Liver (tissue), 9 donors: ENCODE results near the gene MFSD1. TPM values are rescaled to one million over a fixed set of nuclear protein-coding genes. Genes with fewer than 3 reads are reported as not detected.

ENCODE experiments used
- DNase-seq: peaks from one replicate; pipeline ENCODE4 v3.0.0-alpha.2; 2017; ENCODE audit warnings: low spot score
- H3K27ac ChIP-seq, 2 donors: one replicate each; pipeline ENCODE4 v1.7.0; 2013; ENCODE audit warnings: inconsistent platforms in 2 of 2, low read length in 2 of 2, control low read depth in 1 of 2, low read depth in 1 of 2, mild to moderate bottlenecking in 1 of 2
- H3K27me3 ChIP-seq, 4 donors: one replicate each; pipeline versions ENCODE4 v1.6.1 to v1.7.0; 2013; ENCODE audit warnings: low read length in 3 of 4, inconsistent platforms in 1 of 4, mild to moderate bottlenecking in 1 of 4, moderate library complexity in 1 of 4; ENCODE audit not compliant: control insufficient read depth in 4 of 4, insufficient read depth in 4 of 4
- H3K36me3 ChIP-seq, 4 donors: one replicate each; pipeline versions ENCODE4 v1.6.1 to v1.7.0; 2013; ENCODE audit warnings: low read length in 3 of 4, mild to moderate bottlenecking in 3 of 4, low read depth in 1 of 4, moderate library complexity in 1 of 4; ENCODE audit not compliant: control insufficient read depth in 4 of 4, insufficient read depth in 3 of 4
- H3K4me1 ChIP-seq, 4 donors: one replicate each; pipeline versions ENCODE4 v1.6.1 to v1.7.0; 2013; ENCODE audit warnings: low read length in 3 of 4, mild to moderate bottlenecking in 3 of 4, moderate library complexity in 1 of 4; ENCODE audit not compliant: control insufficient read depth in 4 of 4, insufficient read depth in 4 of 4
- H3K4me3 ChIP-seq, 3 donors: one replicate each; pipeline versions ENCODE4 v1.6.1 to v1.7.0; 2013; ENCODE audit warnings: low read length in 3 of 3, control low read depth in 1 of 3, low read depth in 1 of 3, mild to moderate bottlenecking in 1 of 3
- H3K9ac ChIP-seq, 2 donors: one replicate each; pipeline ENCODE4 v1.7.0; 2013; ENCODE audit warnings: low read length in 2 of 2, mild to moderate bottlenecking in 2 of 2, moderate library complexity in 2 of 2, control low read depth in 1 of 2, low read depth in 1 of 2
- H3K9me3 ChIP-seq, 4 donors: one replicate each; pipeline versions ENCODE4 v1.6.1 to v1.7.0; 2013; ENCODE audit warnings: low read length in 3 of 4; ENCODE audit not compliant: control insufficient read depth in 4 of 4
- FOXA1 ChIP-seq: IDR thresholded peaks from 2 replicates; pipeline ENCODE4 v1.6.1; 2016; ENCODE audit warnings: antibody characterized with exemption
- FOXA2 ChIP-seq: IDR thresholded peaks from 2 replicates; pipeline ENCODE4 v1.6.1; 2016; ENCODE audit warnings: antibody characterized with exemption
- GABPA ChIP-seq, 2 donors: IDR thresholded peaks in 1 of 2; conservative IDR thresholded peaks in 1 of 2; 2 replicates each; pipeline ENCODE4 v1.6.1; 2016; ENCODE audit warnings: antibody characterized with exemption in 2 of 2, mild to moderate bottlenecking in 1 of 2, moderate library complexity in 1 of 2
- JUND ChIP-seq, 2 donors: IDR thresholded peaks; 2 replicates each; pipeline ENCODE4 v1.6.1; 2016; ENCODE audit warnings: antibody characterized with exemption in 2 of 2
- MAX ChIP-seq: IDR thresholded peaks from 2 replicates; pipeline ENCODE4 v1.6.1; 2016; ENCODE audit warnings: antibody characterized with exemption
- NR2F2 ChIP-seq: IDR thresholded peaks from 2 replicates; pipeline ENCODE4 v1.6.1; 2016; ENCODE audit warnings: antibody characterized with exemption
- SP1 ChIP-seq: IDR thresholded peaks from 2 replicates; pipeline ENCODE4 v1.6.1; 2018; ENCODE audit warnings: antibody characterized with exemption, mild to moderate bottlenecking
- YY1 ChIP-seq: IDR thresholded peaks from 2 replicates; pipeline ENCODE4 v1.6.1; 2016; ENCODE audit warnings: antibody characterized with exemption, mild to moderate bottlenecking
- WGBS: extraction: QIAGEN DNeasy Blood & Tissue Kit; methylation state at CpG from one replicate; pipeline ENCODE4 v1.1.7; 2013; 5-methylcytosine and 5-hydroxymethylcytosine counted together
- polyA plus RNA-seq, 2 donors: library from polyadenylated mRNA; stranded (reverse) in 1 of 2; unstranded in 1 of 2; fragments of 200-250 nt in 1 of 2; fragments of >200 nt in 1 of 2; fragmentation: Nextera tagmentation in 1 of 2; extraction: Ambion mirVana in 1 of 2; gene quantifications; one replicate each; pipeline versions ENCODE4 v1.2.1 to v1.2.3, GENCODE V29; 2013 to 2015
- total RNA-seq, 2 donors: library from RNA; depleted of rRNA; stranded (reverse); fragments of >200 nt; gene quantifications; one replicate each; pipeline ENCODE4 v1.2.3, GENCODE V29; 2014
- TF ChIP-seq, protein P1 (sequence below): IDR thresholded peaks from 2 replicates; pipeline ENCODE4 v1.6.1; 2016; ENCODE audit warnings: antibody characterized with exemption, mild to moderate bottlenecking
- TF ChIP-seq, protein P2 (sequence below): IDR thresholded peaks from 2 replicates; pipeline ENCODE4 v1.6.1; 2016; ENCODE audit warnings: antibody characterized with exemption
- donor health status: healthy.
- donor health status: healthy.
- donor health status: healthy.
- donor health status: healthy.
- donor health status: healthy.

The MFSD1 gene
- total and polyA plus RNA-seq, 4 donors, result 30.4 to 84.7 (median 60.3) TPM

GRCh38 chr3:158761350-158761749, 40.5 kb upstream of the MFSD1 start:
- TF ChIP-seq NR2F2, result no peak
- no peak overlapping the region for H3K27ac ChIP-seq
- WGBS, result 87% methylated on average over 3 of the region's 3 CpGs

DNA sequence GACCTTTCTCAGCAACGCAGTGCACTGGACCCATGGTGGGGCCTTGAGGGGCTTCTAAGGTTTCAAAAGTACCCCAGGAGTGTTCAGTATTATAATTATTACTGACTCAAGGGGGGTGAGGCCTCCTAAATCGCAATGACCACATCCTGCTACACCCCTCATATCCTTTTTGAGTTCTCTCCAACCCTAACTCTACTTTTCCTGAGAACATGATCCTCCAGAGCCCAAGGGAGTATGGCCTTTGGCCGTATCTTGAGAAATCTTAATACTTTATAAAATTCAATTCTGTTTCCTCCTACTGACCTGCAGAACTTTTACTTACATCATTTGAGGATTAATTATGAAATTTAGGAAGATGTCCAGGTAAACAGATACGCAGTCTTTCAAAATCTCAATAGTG, 39.2 kb upstream of the MFSD1 start:
- no peak for DNase-seq
- TF ChIP-seq MAX, result no peak
- TF ChIP-seq JUND (IDR thresholded peaks at IDR 0.05), result no peak
- TF ChIP-seq FOXA2, result no peak
- TF ChIP-seq, protein P1, sequence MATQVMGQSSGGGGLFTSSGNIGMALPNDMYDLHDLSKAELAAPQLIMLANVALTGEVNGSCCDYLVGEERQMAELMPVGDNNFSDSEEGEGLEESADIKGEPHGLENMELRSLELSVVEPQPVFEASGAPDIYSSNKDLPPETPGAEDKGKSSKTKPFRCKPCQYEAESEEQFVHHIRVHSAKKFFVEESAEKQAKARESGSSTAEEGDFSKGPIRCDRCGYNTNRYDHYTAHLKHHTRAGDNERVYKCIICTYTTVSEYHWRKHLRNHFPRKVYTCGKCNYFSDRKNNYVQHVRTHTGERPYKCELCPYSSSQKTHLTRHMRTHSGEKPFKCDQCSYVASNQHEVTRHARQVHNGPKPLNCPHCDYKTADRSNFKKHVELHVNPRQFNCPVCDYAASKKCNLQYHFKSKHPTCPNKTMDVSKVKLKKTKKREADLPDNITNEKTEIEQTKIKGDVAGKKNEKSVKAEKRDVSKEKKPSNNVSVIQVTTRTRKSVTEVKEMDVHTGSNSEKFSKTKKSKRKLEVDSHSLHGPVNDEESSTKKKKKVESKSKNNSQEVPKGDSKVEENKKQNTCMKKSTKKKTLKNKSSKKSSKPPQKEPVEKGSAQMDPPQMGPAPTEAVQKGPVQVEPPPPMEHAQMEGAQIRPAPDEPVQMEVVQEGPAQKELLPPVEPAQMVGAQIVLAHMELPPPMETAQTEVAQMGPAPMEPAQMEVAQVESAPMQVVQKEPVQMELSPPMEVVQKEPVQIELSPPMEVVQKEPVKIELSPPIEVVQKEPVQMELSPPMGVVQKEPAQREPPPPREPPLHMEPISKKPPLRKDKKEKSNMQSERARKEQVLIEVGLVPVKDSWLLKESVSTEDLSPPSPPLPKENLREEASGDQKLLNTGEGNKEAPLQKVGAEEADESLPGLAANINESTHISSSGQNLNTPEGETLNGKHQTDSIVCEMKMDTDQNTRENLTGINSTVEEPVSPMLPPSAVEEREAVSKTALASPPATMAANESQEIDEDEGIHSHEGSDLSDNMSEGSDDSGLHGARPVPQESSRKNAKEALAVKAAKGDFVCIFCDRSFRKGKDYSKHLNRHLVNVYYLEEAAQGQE, result no peak
- no peak for TF ChIP-seq FOXA1
- TF ChIP-seq SP1, result no peak
- Histone ChIP-seq H3K27ac (no peak overlapping the region), H3K4me3 (no peak overlapping the region), H3K9ac (no peak overlapping the region), H3K27me3 (no peaks in the 10 kb centered on the region), H3K4me1 (no peaks in the 10 kb centered on the region), H3K9me3 (no peaks in the 10 kb centered on the region), H3K36me3 (peaks cover 0 to 2% (median 0%) of the 10 kb centered on the region in 4 donors)
- 93% methylated on average over 4 of the region's 4 CpGs for WGBS

More at GRCh38 chr3:158761350-158761749, 40.5 kb upstream of the MFSD1 start:
- no peak overlapping the region for H3K9ac ChIP-seq
- H3K4me3 ChIP-seq, result no peak overlapping the region
- DNase-seq, result no peak
- no peaks in the 10 kb centered on the region for H3K9me3 ChIP-seq
- H3K36me3 ChIP-seq, result peaks cover 0 to 2% (median 0%) of the 10 kb centered on the region in 4 donors
- no peaks in the 10 kb centered on the region for H3K4me1 ChIP-seq
- no peaks in the 10 kb centered on the region for H3K27me3 ChIP-seq

DNA sequence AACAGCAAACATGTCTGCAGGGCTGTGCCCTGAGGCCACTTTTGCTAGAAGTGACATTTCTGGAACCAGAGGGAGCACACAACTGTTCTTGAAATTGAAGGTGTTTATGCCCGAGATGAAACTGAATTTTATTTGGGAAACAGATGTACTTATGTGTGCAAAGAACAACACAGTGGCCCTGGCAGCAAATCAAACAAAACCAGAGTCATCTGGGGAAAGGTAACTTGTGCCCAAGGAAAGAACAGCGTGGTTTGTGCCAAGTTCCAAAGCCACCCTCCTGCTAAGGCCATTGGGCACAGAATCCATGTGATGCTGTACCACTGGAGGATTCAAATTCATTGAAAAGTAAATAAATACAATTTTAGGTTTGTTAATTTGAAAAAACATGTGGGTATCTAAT, 38.4 kb upstream of the MFSD1 start:
- WGBS, result 63% methylated on average over 2 of the region's 2 CpGs

More for the DNA sequence above, 38.4 kb upstream of the MFSD1 start:
- Histone ChIP-seq H3K27me3 (no peaks in the 10 kb centered on the region), H3K27ac (no peak overlapping the region), H3K9ac (no peak overlapping the region), H3K4me1 (peaks cover 0 to under 1% (median 0%) of the 10 kb centered on the region in 4 donors), H3K4me3 (no peak overlapping the region), H3K36me3 (peaks cover 0 to 2% (median 0%) of the 10 kb centered on the region in 4 donors), H3K9me3 (no peaks in the 10 kb centered on the region)
- DNase-seq, result no peak
- TF ChIP-seq, protein P1, result no peak
- TF ChIP-seq GABPA (IDR thresholded peaks at IDR 0.05 in 1 of 2, conservative IDR thresholded peaks at IDR 0.05 in 1 of 2) (no peak), YY1 (no peak), JUND (IDR thresholded peaks at IDR 0.05) (no peak)
- TF ChIP-seq, protein P2, sequence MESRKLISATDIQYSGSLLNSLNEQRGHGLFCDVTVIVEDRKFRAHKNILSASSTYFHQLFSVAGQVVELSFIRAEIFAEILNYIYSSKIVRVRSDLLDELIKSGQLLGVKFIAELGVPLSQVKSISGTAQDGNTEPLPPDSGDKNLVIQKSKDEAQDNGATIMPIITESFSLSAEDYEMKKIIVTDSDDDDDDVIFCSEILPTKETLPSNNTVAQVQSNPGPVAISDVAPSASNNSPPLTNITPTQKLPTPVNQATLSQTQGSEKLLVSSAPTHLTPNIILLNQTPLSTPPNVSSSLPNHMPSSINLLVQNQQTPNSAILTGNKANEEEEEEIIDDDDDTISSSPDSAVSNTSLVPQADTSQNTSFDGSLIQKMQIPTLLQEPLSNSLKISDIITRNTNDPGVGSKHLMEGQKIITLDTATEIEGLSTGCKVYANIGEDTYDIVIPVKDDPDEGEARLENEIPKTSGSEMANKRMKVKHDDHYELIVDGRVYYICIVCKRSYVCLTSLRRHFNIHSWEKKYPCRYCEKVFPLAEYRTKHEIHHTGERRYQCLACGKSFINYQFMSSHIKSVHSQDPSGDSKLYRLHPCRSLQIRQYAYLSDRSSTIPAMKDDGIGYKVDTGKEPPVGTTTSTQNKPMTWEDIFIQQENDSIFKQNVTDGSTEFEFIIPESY, result no peak
